ENCODE measurements around the gene MRPL48.

MRPL48 gene

DNA sequence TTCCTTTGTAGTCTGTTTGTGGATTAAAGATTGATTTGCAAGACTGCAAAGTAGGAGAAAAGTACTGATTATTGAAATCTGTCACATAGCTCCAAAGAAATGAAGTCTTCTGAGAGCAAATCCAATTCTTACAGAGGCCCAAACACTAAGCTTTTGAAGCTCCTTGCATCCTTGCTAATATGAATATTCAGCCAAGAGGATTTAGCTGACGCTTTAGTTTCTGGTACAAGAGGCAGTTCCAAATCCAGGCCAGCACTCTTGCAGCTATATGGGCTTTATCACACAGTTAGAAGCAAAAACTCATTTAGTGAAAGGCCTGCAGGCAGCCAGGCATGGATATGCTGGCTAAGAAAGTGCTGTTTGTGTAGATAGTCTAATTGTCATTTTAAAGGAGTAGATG is 101.9 kb downstream of the MRPL48 start:
- H3K9me3 ChIP-seq (ENCODE audit: insufficient read depth, low read length) = no peaks in the 10 kb centered on the region
- no peaks in the 10 kb centered on the region for H3K4me1 ChIP-seq (ENCODE audit: insufficient read depth, insufficient read length)
- H3K27me3 ChIP-seq (ENCODE audit: insufficient read depth, insufficient read length) = no peaks in the 10 kb centered on the region
- H3K9ac ChIP-seq (ENCODE audit: insufficient read length, low read depth) = no peak overlapping the region
- DNase-seq (ENCODE audit: low read depth, low spot score) = no peak
- TF ChIP-seq ZNF274 (IDR thresholded peaks at IDR 0.05; ENCODE audit: low read depth, low read length) (no peak), SUZ12 (IDR thresholded peaks at IDR 0.05; ENCODE audit: extremely low read depth, insufficient read depth, insufficient read length) (no peak), YY1 (IDR thresholded peaks at IDR 0.05; ENCODE audit: insufficient read depth, insufficient read length) (no peak)
- H3K36me3 ChIP-seq (ENCODE audit: insufficient read depth, insufficient read length, low read length) = peaks cover 15% of the 10 kb centered on the region
- H3K4me3 ChIP-seq (ENCODE audit: insufficient read length, low read depth) = no peak overlapping the region

DNA sequence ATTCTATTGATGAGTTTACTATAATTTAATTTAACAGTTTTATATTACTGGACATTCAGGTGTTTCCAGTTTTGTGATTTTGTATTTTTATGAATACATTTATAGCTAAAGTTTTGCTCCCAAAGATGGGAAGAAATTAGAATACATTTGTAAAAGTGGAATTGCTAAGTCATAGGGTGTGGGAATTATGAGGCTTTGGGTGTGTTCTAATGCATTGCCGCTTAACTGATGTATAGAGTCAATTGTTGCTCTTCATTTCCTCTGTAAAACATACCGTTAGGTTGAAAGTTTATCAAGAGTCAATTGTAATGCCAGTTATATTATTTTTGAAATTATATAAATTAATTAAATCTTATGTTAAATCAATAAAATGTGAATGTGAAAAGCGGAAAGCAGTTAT is 105.4 kb downstream of the MRPL48 start:
- H3K9me3 ChIP-seq (ENCODE audit: insufficient read depth, low read length) = no peaks in the 10 kb centered on the region; the same call in 1 of the 2 replicates
- H3K4me1 ChIP-seq (ENCODE audit: insufficient read depth, insufficient read length) = no peaks in the 10 kb centered on the region
- no peak overlapping the region for H3K9ac ChIP-seq (ENCODE audit: insufficient read length, low read depth)
- TF ChIP-seq YY1 (IDR thresholded peaks at IDR 0.05; ENCODE audit: insufficient read depth, insufficient read length) (no peak), SUZ12 (IDR thresholded peaks at IDR 0.05; ENCODE audit: extremely low read depth, insufficient read depth, insufficient read length) (no peak), ZNF274 (IDR thresholded peaks at IDR 0.05; ENCODE audit: low read depth, low read length) (no peak)
- no peaks in the 10 kb centered on the region for H3K27me3 ChIP-seq (ENCODE audit: insufficient read depth, insufficient read length)
- DNase-seq (ENCODE audit: low read depth, low spot score) = no peak
- H3K4me3 ChIP-seq (ENCODE audit: insufficient read length, low read depth) = no peak overlapping the region
- H3K36me3 ChIP-seq (ENCODE audit: insufficient read depth, insufficient read length, low read length) = peaks cover 10% of the 10 kb centered on the region

DNA sequence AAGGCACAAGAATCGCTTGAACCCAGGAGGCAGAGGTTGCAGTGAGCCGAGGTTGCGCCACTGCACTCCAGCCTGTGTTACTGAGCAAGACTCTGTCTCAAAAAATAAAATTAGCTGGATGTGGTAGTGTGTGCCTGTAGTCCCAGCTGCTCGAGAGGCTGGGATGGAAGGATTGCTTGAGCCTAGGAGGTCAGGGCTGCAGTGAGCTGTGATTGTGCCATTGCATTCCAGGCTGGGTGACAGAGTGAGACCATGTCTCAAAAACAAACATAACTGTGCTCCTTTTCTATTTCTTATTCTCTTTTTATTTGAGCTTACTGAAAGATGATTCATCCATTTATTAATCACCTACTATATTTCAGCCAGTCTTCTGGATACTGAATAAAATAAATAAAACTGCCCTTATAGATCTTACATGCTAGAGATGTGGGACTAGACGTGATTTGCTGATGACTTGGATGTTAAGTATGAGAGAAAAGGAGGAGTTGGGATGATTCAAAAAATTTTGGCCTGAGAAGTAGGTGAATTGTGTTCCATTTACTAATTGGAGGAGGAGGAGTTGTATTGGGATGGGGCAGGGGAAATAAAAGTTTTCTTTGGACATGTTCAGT is 107.2 kb downstream of the MRPL48 start:
- no peak for TF ChIP-seq SUZ12 (IDR thresholded peaks at IDR 0.05; ENCODE audit: extremely low read depth, insufficient read depth, insufficient read length)
- no peaks in the 10 kb centered on the region; the same call in 1 of the 2 replicates for H3K9me3 ChIP-seq (ENCODE audit: insufficient read depth, low read length)
- no peaks in the 10 kb centered on the region for H3K4me1 ChIP-seq (ENCODE audit: insufficient read depth, insufficient read length)
- H3K4me3 ChIP-seq (ENCODE audit: insufficient read length, low read depth) = no peak overlapping the region
- no peak overlapping the region for H3K9ac ChIP-seq (ENCODE audit: insufficient read length, low read depth)
- no peak for DNase-seq (ENCODE audit: low read depth, low spot score)
- H3K27me3 ChIP-seq (ENCODE audit: insufficient read depth, insufficient read length) = no peaks in the 10 kb centered on the region
- peaks cover 5% of the 10 kb centered on the region for H3K36me3 ChIP-seq (ENCODE audit: insufficient read depth, insufficient read length, low read length)

DNA sequence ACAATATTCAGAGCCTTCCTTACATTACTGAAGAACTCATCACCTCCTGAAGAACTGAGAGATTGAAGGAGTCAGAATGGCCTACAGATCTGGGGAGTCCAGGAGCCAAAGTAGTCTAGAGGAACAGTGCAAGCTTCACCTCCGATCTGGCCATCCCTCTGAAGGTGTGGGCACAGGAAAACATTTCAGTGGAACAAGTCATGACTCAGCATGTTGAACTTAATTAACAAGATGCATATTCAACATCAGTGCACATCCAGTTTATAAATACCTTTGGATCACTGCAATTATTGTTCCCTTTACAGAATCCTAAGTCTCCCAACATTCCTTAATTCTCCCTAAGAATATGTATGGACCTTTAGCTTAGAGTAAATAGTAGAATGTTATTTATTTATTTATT is 114.6 kb downstream of the MRPL48 start:
- Histone ChIP-seq H3K4me3 (ENCODE audit: insufficient read length, low read depth) (no peak overlapping the region), H3K4me1 (ENCODE audit: insufficient read depth, insufficient read length) (no peaks in the 10 kb centered on the region), H3K9me3 (ENCODE audit: insufficient read depth, low read length) (no peaks in the 10 kb centered on the region), H3K9ac (ENCODE audit: insufficient read length, low read depth) (no peak overlapping the region), H3K27me3 (ENCODE audit: insufficient read depth, insufficient read length) (no peaks in the 10 kb centered on the region), H3K36me3 (ENCODE audit: insufficient read depth, insufficient read length, low read length) (peaks cover 10% of the 10 kb centered on the region)
- TF ChIP-seq ZNF274 (IDR thresholded peaks at IDR 0.05; ENCODE audit: low read depth, low read length) = no peak
- TF ChIP-seq SUZ12 (IDR thresholded peaks at IDR 0.05; ENCODE audit: extremely low read depth, insufficient read depth, insufficient read length) = no peak
- TF ChIP-seq YY1 (IDR thresholded peaks at IDR 0.05; ENCODE audit: insufficient read depth, insufficient read length) = no peak
- no peak for DNase-seq (ENCODE audit: low read depth, low spot score)

DNA sequence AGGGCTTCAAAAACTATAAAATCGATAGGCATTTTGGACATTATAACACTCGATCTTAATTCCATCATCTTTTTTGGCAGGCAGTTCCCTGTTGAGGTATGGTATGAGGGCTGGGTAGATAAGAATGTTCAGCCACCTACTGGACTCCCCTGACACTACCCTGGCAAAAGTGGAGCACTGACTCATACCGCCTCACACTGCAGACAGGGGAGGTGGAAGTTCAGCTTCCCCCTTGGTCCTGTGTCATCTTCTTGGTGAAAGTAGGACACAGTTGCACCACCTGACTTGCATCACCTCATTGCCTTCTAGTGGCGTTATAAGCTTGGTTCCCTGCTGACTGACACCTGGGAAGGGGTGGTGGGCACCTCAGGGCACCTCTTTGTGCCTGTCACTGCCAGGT is 119.5 kb downstream of the MRPL48 start:
- Histone ChIP-seq H3K4me3 (ENCODE audit: insufficient read length, low read depth) (no peak overlapping the region), H3K27me3 (ENCODE audit: insufficient read depth, insufficient read length) (no peaks in the 10 kb centered on the region), H3K36me3 (ENCODE audit: insufficient read depth, insufficient read length, low read length) (peaks cover 10% of the 10 kb centered on the region), H3K4me1 (ENCODE audit: insufficient read depth, insufficient read length) (no peaks in the 10 kb centered on the region), H3K9ac (ENCODE audit: insufficient read length, low read depth) (no peak overlapping the region), H3K9me3 (ENCODE audit: insufficient read depth, low read length) (no peaks in the 10 kb centered on the region)
- no peak for TF ChIP-seq SUZ12 (IDR thresholded peaks at IDR 0.05; ENCODE audit: extremely low read depth, insufficient read depth, insufficient read length)
- DNase-seq (ENCODE audit: low read depth, low spot score) = no peak

DNA sequence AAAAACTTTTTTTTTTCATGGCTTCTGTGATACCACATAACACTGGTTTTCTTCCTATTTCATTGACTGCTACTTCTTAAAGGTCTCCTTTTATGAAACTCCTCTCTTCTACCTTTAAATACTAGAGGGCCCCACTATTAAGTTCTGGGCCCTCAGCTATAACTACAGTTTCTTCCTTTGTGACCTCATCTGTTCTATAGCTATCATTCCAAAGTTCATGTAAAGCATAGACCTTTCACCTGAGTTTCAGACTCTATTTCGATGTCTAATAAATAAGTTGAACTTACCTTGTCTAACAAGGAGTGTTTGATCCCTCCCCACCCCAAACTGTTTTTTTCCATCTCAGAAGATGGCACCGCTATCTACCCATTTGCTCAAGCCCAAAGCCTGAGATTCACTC is 124.4 kb downstream of the MRPL48 start:
- no peak for TF ChIP-seq YY1 (IDR thresholded peaks at IDR 0.05; ENCODE audit: insufficient read depth, insufficient read length)
- no peak for TF ChIP-seq ZNF274 (IDR thresholded peaks at IDR 0.05; ENCODE audit: low read depth, low read length)
- TF ChIP-seq SUZ12 (IDR thresholded peaks at IDR 0.05; ENCODE audit: extremely low read depth, insufficient read depth, insufficient read length) = no peak
- Histone ChIP-seq H3K4me3 (ENCODE audit: insufficient read length, low read depth) (no peak overlapping the region), H3K9ac (ENCODE audit: insufficient read length, low read depth) (no peak overlapping the region), H3K9me3 (ENCODE audit: insufficient read depth, low read length) (no peaks in the 10 kb centered on the region), H3K36me3 (ENCODE audit: insufficient read depth, insufficient read length, low read length) (peaks cover 32% of the 10 kb centered on the region), H3K27me3 (ENCODE audit: insufficient read depth, insufficient read length) (no peaks in the 10 kb centered on the region), H3K4me1 (ENCODE audit: insufficient read depth, insufficient read length) (no peaks in the 10 kb centered on the region)
- no peak for DNase-seq (ENCODE audit: low read depth, low spot score)

DNA sequence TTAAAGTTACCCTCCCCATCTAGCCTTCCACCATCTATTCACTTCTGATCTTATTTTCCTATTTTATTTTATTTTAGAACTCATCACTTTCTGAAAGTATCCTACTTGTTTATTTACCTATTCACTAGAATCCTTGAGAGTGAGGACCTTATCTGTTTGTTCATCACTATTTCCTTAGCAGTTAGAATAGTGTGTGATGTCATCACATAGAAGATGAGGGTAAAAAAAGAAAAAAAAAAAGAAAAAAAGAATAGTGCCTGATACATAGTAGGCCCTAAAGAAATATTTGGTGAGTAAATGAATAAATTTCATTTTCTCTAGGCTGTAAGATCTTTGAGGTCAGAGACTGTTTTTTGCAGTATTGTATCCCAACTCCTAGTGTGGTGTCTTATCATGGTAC is 125.8 kb downstream of the MRPL48 start:
- DNase-seq (ENCODE audit: low read depth, low spot score) = no peak
- Histone ChIP-seq H3K9me3 (ENCODE audit: insufficient read depth, low read length) (no peaks in the 10 kb centered on the region), H3K4me1 (ENCODE audit: insufficient read depth, insufficient read length) (no peaks in the 10 kb centered on the region), H3K4me3 (ENCODE audit: insufficient read length, low read depth) (no peak overlapping the region), H3K9ac (ENCODE audit: insufficient read length, low read depth) (no peak overlapping the region), H3K36me3 (ENCODE audit: insufficient read depth, insufficient read length, low read length) (peaks cover 32% of the 10 kb centered on the region), H3K27me3 (ENCODE audit: insufficient read depth, insufficient read length) (no peaks in the 10 kb centered on the region)
- TF ChIP-seq YY1 (IDR thresholded peaks at IDR 0.05; ENCODE audit: insufficient read depth, insufficient read length) (no peak), ZNF274 (IDR thresholded peaks at IDR 0.05; ENCODE audit: low read depth, low read length) (no peak), SUZ12 (IDR thresholded peaks at IDR 0.05; ENCODE audit: extremely low read depth, insufficient read depth, insufficient read length) (no peak)

DNA sequence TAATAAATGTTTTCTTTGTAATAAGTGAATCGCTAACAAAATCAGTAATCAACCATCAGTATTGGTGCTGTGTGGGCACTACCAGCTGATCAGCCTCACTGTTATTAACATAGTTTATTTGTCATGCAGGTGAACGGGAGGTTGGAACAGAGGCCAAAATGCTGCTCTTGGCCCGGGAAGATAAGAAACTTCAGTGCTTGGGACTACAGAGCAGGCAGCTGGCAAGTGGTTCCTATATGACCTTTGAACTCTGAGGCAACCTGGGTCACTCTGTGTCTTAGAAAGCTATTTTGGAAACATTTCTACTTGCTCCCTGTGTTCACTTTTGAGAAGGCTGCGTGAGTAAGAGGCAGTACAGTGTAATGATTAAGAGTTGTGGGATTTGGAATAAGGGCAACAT is 126.6 kb downstream of the MRPL48 start:
- H3K4me3 ChIP-seq (ENCODE audit: insufficient read length, low read depth) = no peak overlapping the region
- H3K36me3 ChIP-seq (ENCODE audit: insufficient read depth, insufficient read length, low read length) = peaks cover 36% of the 10 kb centered on the region
- H3K9ac ChIP-seq (ENCODE audit: insufficient read length, low read depth) = no peak overlapping the region
- no peak for DNase-seq (ENCODE audit: low read depth, low spot score)
- H3K4me1 ChIP-seq (ENCODE audit: insufficient read depth, insufficient read length) = no peaks in the 10 kb centered on the region
- no peaks in the 10 kb centered on the region for H3K27me3 ChIP-seq (ENCODE audit: insufficient read depth, insufficient read length)
- no peak for TF ChIP-seq YY1 (IDR thresholded peaks at IDR 0.05; ENCODE audit: insufficient read depth, insufficient read length)
- TF ChIP-seq SUZ12 (IDR thresholded peaks at IDR 0.05; ENCODE audit: extremely low read depth, insufficient read depth, insufficient read length) = no peak
- no peak for TF ChIP-seq ZNF274 (IDR thresholded peaks at IDR 0.05; ENCODE audit: low read depth, low read length)
- H3K9me3 ChIP-seq (ENCODE audit: insufficient read depth, low read length) = no peaks in the 10 kb centered on the region

Data from NT2/D1 (cell line).